ENCODE measurements around the gene SUN5. TPM values are rescaled to one million over a fixed set of nuclear protein-coding genes. Genes with fewer than 3 reads are reported as not detected.

SUN5 gene
- total and polyA plus RNA-seq, 3 donors from 2014 or later: 19.0 to 59.7 (median 29.1) TPM

DNA sequence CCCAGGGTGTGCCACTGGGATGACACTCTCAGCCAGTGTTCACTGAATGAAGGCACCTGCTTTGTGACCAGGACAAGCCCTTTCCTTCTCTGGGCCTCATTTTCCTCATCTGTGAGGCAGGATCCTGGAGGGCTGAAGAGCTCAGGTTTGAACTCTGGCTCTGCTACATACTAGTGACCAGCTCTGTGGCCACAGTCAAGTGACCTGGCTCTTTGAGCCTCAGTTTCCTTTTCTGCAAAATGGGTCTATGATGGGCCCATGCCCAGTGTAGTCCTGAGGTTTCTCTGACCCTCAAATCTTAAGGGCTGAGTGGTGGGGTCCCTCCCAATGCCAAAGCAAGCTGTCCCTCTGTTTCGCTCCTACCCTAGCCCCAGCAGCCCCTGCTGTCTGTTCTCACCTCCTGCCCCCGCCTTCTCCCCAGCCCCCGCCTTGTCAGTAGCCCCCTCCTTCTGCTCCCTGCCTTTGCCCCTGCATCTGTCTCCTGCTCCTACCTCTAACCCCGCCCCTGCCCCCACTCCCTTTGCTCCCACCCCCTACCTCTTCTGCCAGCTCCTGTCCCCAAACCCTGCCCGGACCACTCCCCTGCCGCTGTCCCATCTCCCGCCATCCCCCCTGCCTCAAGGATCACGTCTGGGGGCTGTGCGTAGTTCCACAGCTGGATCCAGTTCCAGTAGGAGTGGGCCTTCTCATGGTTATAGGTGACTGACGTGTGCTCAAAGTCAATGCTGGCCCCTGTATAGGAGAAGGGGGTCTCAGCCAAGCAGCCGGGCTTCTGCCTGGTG, 17.0 kb downstream of the SUN5 start:
- intact Hi-C loops (cut with DNase I; ENCODE audit: low total_unique reads): no loop called here
- H3K36me3 ChIP-seq (ENCODE audit: low read depth, missing control alignments): no peaks in the 10 kb centered on the region
- H3K4me1 ChIP-seq: peaks cover 3% of the 10 kb centered on the region
- no peak for DNase-seq
- TF ChIP-seq, protein P1, sequence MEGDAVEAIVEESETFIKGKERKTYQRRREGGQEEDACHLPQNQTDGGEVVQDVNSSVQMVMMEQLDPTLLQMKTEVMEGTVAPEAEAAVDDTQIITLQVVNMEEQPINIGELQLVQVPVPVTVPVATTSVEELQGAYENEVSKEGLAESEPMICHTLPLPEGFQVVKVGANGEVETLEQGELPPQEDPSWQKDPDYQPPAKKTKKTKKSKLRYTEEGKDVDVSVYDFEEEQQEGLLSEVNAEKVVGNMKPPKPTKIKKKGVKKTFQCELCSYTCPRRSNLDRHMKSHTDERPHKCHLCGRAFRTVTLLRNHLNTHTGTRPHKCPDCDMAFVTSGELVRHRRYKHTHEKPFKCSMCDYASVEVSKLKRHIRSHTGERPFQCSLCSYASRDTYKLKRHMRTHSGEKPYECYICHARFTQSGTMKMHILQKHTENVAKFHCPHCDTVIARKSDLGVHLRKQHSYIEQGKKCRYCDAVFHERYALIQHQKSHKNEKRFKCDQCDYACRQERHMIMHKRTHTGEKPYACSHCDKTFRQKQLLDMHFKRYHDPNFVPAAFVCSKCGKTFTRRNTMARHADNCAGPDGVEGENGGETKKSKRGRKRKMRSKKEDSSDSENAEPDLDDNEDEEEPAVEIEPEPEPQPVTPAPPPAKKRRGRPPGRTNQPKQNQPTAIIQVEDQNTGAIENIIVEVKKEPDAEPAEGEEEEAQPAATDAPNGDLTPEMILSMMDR (IDR thresholded peaks at IDR 0.05): no peak
- no peak for TF ChIP-seq POLR2A (IDR thresholded peaks at IDR 0.05)
- WGBS, 2 donors: 85 to 89% methylated on average over 10 to 11 of the region's 11 CpGs
- H3K27ac ChIP-seq: no peak overlapping the region
- no peak overlapping the region for H3K4me3 ChIP-seq
- no peaks in the 10 kb centered on the region for H3K9me3 ChIP-seq
- H3K27me3 ChIP-seq: no peaks in the 10 kb centered on the region

DNA sequence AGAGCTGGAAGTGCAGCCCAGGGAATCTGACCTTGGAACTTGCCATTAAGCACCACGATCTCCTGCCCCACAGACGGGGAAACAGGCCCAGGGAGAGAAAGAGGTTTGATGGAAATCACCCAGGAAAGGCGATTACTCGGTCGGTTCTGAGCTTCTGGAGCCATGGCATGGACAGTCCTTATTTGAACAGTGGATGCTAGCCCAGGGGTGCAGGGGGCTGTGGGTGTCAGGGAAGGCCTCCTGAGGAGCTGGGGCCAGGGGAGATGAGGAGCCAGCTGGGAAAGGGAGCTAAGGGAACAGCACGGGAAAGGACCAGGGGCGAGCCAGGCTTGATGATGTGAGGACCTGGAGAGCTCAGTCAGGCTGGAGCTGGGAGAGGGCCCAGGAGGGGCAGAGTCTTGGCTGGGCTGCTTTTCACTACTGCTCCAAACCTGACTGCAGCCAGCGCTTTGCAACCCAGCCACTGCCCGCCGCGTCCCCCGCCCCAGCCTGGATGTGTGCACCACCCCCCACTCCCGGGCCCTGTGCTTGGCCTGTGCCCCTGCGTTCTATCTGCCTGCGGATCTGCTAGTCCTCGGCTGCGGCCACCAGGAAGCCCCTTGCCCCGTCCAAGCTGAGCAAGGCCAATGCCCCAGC, 17.8 kb downstream of the SUN5 start:
- Histone ChIP-seq H3K4me1 (peaks cover 3% of the 10 kb centered on the region), H3K9me3 (no peaks in the 10 kb centered on the region), H3K27me3 (no peaks in the 10 kb centered on the region), H3K36me3 (ENCODE audit: low read depth, missing control alignments) (no peaks in the 10 kb centered on the region), H3K27ac (no peak overlapping the region), H3K4me3 (no peak overlapping the region)
- no peak for TF ChIP-seq POLR2A (IDR thresholded peaks at IDR 0.05)
- TF ChIP-seq, protein P1 (IDR thresholded peaks at IDR 0.05): no peak
- intact Hi-C loops (cut with DNase I; ENCODE audit: low total_unique reads): no loop called here
- DNase-seq: no peak
- 60 to 71% methylated on average over 7 to 18 of the region's 18 CpGs for WGBS, 2 donors

DNA sequence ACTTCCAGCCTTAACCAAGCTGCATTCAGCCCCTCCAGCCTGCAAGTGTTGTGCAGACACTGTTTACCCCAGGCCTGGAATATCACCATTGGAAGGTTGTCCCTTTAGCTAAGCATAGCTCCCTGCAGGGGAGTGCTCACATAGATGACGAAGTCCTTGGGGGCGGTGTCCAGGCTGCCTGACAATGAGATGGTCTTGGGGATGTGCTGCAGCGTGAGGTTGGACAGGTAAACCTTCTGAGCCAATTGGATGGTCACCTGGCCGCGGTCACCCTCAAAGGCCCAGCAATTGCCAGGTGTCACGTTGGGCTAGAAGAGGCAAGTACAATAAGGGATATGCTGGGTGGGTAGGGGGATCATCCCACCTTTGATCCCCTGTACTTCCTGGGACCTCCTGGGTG, 18.6 kb downstream of the SUN5 start:
- H3K27ac ChIP-seq: no peak overlapping the region
- no peak for DNase-seq
- H3K9me3 ChIP-seq: no peaks in the 10 kb centered on the region
- TF ChIP-seq, protein P1 (IDR thresholded peaks at IDR 0.05): no peak
- TF ChIP-seq POLR2A (IDR thresholded peaks at IDR 0.05): no peak
- peaks cover 3% of the 10 kb centered on the region for H3K4me1 ChIP-seq
- no peak overlapping the region for H3K4me3 ChIP-seq
- 74 to 83% methylated on average over 3 to 6 of the region's 6 CpGs for WGBS, 2 donors
- no peaks in the 10 kb centered on the region for H3K27me3 ChIP-seq
- no peaks in the 10 kb centered on the region for H3K36me3 ChIP-seq (ENCODE audit: low read depth, missing control alignments)
- intact Hi-C loops (cut with DNase I; ENCODE audit: low total_unique reads): no loop called here

DNA sequence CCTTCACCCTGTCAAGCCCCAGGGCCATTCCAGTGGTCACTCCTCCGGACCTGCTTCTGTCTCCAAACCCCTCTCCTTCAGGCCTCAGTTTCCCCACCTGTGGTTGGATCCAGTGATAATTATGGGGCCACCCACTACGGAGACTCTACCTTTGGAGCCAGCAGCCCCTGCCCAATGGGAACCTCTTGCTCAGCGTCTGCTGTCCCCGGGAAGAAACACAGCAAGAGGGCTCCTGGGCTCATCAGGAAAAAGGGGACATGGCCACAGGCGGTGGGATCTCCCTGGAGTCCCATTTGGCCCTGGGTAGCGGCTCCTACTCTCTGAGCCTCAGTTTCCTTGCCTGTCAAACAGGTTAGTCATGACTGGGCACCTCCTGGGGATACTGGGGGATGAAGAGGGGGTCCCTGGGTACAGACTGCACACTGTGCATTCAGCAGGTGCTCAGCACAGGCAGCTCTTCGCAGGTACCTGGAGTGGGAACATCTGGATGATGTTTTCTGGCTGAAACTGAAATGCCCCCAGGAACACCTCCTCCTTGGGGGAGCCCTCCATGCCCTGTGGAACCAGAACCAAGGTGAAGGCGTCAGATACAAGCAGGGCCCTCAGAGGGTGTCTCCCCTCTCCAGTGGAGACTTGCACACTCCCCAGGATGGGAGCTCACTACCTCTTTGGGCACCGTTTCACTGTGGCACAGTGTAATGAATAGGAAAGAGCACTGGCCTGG, 19.4 kb downstream of the SUN5 start:
- no peak overlapping the region for H3K27ac ChIP-seq
- WGBS, 2 donors: 85 to 86% methylated on average over 7 to 9 of the region's 9 CpGs

More for the DNA sequence above, 19.4 kb downstream of the SUN5 start:
- H3K9me3 ChIP-seq: no peaks in the 10 kb centered on the region
- no peaks in the 10 kb centered on the region for H3K27me3 ChIP-seq
- peaks cover 3% of the 10 kb centered on the region for H3K4me1 ChIP-seq
- TF ChIP-seq POLR2A (IDR thresholded peaks at IDR 0.05): no peak
- TF ChIP-seq, protein P1 (IDR thresholded peaks at IDR 0.05): no peak
- H3K36me3 ChIP-seq (ENCODE audit: low read depth, missing control alignments): no peaks in the 10 kb centered on the region
- no peak overlapping the region for H3K4me3 ChIP-seq
- intact Hi-C loops (cut with DNase I; ENCODE audit: low total_unique reads): no loop called here
- DNase-seq: no peak

Measured in testis (tissue), 3 donors.